ENCODE measurements around the gene EVI5. TPM values are rescaled to one million over a fixed set of nuclear protein-coding genes. Genes with fewer than 3 reads are reported as not detected.
A peak's percentile ranks its signal among the peaks of the same experiment; 100 is the strongest.
"Not testable (repeated sequence)": the region's sequence is repeated elsewhere in the genome, so short reads cannot be mapped to it uniquely, and the experiment has no call there.

The EVI5 gene
- total RNA-seq, 1 experiment from 2014 or later, result 33.9 TPM

DNA sequence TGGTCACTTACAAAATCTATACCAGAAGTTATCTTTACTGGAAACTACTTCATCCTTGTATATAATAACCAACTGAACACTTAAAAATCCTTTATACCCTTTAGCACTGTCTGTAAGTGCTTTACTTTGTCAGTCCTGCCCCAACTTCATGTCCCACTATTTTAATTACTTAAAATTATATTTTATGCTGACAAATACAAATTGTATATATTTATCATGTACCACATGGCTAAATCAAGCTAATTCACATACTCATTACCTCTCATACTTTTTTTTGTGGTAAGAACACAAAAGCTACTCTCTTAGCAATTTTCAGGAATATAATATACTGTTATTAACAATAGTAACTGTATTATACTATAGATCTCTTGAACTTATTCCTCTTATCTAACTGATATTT is 63.0 kb downstream of the EVI5 start:
- CTCF ChIA-PET, result no interaction called here
- Mint-ChIP-seq H3K4me3 (ENCODE audit: low read depth, unreplicated experiment) (no peak overlapping the region), H3K27me3 (ENCODE audit: unreplicated experiment) (no peaks in the 10 kb centered on the region), H3K27ac (ENCODE audit: unreplicated experiment) (no peak overlapping the region), H3K4me1 (ENCODE audit: low read depth, unreplicated experiment) (peaks cover 17% of the 10 kb centered on the region), H3K9me3 (ENCODE audit: low read depth, unreplicated experiment) (no peaks in the 10 kb centered on the region), H3K36me3 (ENCODE audit: insufficient read depth, unreplicated experiment) (no peaks in the 10 kb centered on the region)
- intact Hi-C loops (cut with micrococcal nuclease; ENCODE audit: unreplicated experiment), result no loop called here
- DNase-seq, result no peak
- TF ChIP-seq CTCF (IDR thresholded peaks at IDR 0.05; ENCODE audit: unreplicated experiment), result no peak
- BruUV-seq (replicated peaks), result no TSS peak

DNA sequence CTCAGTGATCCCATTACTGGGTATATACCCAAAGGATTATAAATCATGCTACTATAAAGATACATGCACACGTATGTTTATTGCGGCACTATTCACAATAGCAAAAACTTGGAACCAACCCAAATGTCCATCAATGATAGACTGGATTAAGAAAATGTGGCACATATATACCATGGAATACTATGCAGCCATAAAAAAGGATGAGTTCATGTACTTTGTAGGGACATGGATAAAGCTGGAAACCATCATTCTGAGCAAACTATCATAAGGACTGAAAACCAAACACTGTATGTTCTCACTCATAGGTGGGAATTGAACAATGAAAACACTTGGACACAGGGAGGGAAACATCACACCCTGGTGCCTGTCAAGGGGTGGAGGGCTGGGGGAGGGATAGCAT is 63.8 kb downstream of the EVI5 start:
- DNase-seq; CTCF ChIA-PET; H3K27me3 Mint-ChIP-seq (ENCODE audit: unreplicated experiment); BruUV-seq (replicated peaks); H3K27ac Mint-ChIP-seq (ENCODE audit: unreplicated experiment); intact Hi-C loops (cut with micrococcal nuclease; ENCODE audit: unreplicated experiment); H3K4me3 Mint-ChIP-seq (ENCODE audit: low read depth, unreplicated experiment); H3K36me3 Mint-ChIP-seq (ENCODE audit: insufficient read depth, unreplicated experiment); H3K9me3 Mint-ChIP-seq (ENCODE audit: low read depth, unreplicated experiment): not testable (repeated sequence)
- peaks cover 21% of the 10 kb centered on the region for H3K4me1 Mint-ChIP-seq (ENCODE audit: low read depth, unreplicated experiment)

GRCh38 chr1:92715476-92715951 is 69.4 kb downstream of the EVI5 start:
- H3K9me3 Mint-ChIP-seq (ENCODE audit: low read depth, unreplicated experiment); intact Hi-C loops (cut with micrococcal nuclease; ENCODE audit: unreplicated experiment); H3K36me3 Mint-ChIP-seq (ENCODE audit: insufficient read depth, unreplicated experiment); H3K27me3 Mint-ChIP-seq (ENCODE audit: unreplicated experiment); BruUV-seq (replicated peaks): not testable (repeated sequence)
- Mint-ChIP-seq H3K4me3 (ENCODE audit: low read depth, unreplicated experiment) (peak overlapping the region; percentile 76), H3K27ac (ENCODE audit: unreplicated experiment) (peak overlapping the region; percentile 94), H3K4me1 (ENCODE audit: low read depth, unreplicated experiment) (peaks cover 42% of the 10 kb centered on the region)
- peak; percentile 80 for DNase-seq
- CTCF ChIA-PET, result interaction anchor here (0.6 to 1.4 kb wide), 5 partner anchors 20 to 220 kb away, joined by 3 to 5 read pairs (median 3); no protein-coding TSS in a partner anchor

DNA sequence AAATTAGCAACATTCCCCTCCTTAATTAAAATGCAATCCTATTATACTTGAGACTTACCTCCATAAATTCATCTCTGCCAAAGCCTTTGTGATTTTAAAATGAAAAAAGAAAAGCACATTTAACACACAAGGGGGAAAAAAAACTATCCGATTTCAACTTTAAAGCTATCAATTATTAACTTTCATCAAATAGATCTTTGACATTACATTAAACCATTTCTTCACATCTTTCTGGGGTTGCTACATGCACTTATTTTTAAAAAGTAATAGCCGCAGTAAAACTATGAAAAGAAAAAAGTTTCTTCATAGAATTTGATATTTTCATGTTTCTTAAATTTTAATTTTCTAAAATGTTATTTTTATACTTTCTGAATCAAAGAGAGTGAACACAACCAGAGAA is 71.0 kb downstream of the EVI5 start:
- Mint-ChIP-seq H3K36me3 (ENCODE audit: insufficient read depth, unreplicated experiment) (peaks cover 10% of the 10 kb centered on the region), H3K9me3 (ENCODE audit: low read depth, unreplicated experiment) (no peaks in the 10 kb centered on the region), H3K4me1 (ENCODE audit: low read depth, unreplicated experiment) (peaks cover 49% of the 10 kb centered on the region), H3K27ac (ENCODE audit: unreplicated experiment) (no peak overlapping the region), H3K27me3 (ENCODE audit: unreplicated experiment) (no peaks in the 10 kb centered on the region), H3K4me3 (ENCODE audit: low read depth, unreplicated experiment) (no peak overlapping the region)
- intact Hi-C loops (cut with micrococcal nuclease; ENCODE audit: unreplicated experiment), result no loop called here
- CTCF ChIA-PET, result no interaction called here
- BruUV-seq (replicated peaks), result no TSS peak
- DNase-seq, result no peak
- no peak for TF ChIP-seq CTCF (IDR thresholded peaks at IDR 0.05; ENCODE audit: unreplicated experiment)

- no TSS peak for BruUV-seq (replicated peaks)
- DNase-seq, result no peak
- CTCF ChIA-PET, result interaction anchor here (1.3 kb wide), 1 partner anchor 37 kb away, joined by 3 read pairs; no protein-coding TSS in a partner anchor
- Mint-ChIP-seq H3K4me1 (ENCODE audit: low read depth, unreplicated experiment) (peaks cover 68% of the 10 kb centered on the region), H3K27me3 (ENCODE audit: unreplicated experiment) (no peaks in the 10 kb centered on the region), H3K36me3 (ENCODE audit: insufficient read depth, unreplicated experiment) (peaks cover 10% of the 10 kb centered on the region), H3K9me3 (ENCODE audit: low read depth, unreplicated experiment) (no peaks in the 10 kb centered on the region), H3K27ac (ENCODE audit: unreplicated experiment) (peak overlapping the region; percentile 10), H3K4me3 (ENCODE audit: low read depth, unreplicated experiment) (no peak overlapping the region)
- intact Hi-C loops (cut with micrococcal nuclease; ENCODE audit: unreplicated experiment), result no loop called here
- no peak for TF ChIP-seq CTCF (IDR thresholded peaks at IDR 0.05; ENCODE audit: unreplicated experiment)
These were observed 73.3 kb downstream of the EVI5 start for GRCh38 chr1:92711473-92712165.

All from Calu3 (cell line).